Thymus (tissue), 14 donors: ENCODE measurements around the gene CRTC3. TPM values are rescaled to one million over a fixed set of nuclear protein-coding genes. Genes with fewer than 3 reads are reported as not detected.

ENCODE experiments used
- DNase-seq, 9 donors: peaks; one replicate each; pipeline ENCODE4 v3.0.0-alpha.2; 2013; ENCODE audit warnings: low spot score in 9 of 9, low read depth in 6 of 9, missing footprints in 1 of 9
- H3K27ac ChIP-seq, 2 donors: one replicate each; pipeline ENCODE4 v1.5.1; 2013; ENCODE audit warnings: control low read depth in 1 of 2, low read depth in 1 of 2, low read length in 1 of 2, mild to moderate bottlenecking in 1 of 2, moderate library complexity in 1 of 2
- H3K27me3 ChIP-seq, 2 donors: one replicate each; pipeline ENCODE4 v1.5.1; 2013; ENCODE audit warnings: low read length in 1 of 2; ENCODE audit not compliant: control insufficient read depth in 2 of 2, insufficient read depth in 1 of 2
- H3K36me3 ChIP-seq, 2 donors: one replicate each; pipeline ENCODE4 v1.5.1; 2013; ENCODE audit warnings: low read length in 1 of 2, mild to moderate bottlenecking in 1 of 2, moderate library complexity in 1 of 2; ENCODE audit not compliant: control insufficient read depth in 2 of 2, insufficient read depth in 2 of 2
- H3K4me1 ChIP-seq, 2 donors: one replicate each; pipeline ENCODE4 v1.5.1; 2013; ENCODE audit warnings: low read length in 2 of 2; ENCODE audit not compliant: control insufficient read depth in 2 of 2, insufficient read depth in 2 of 2
- H3K4me3 ChIP-seq, 2 donors: one replicate each; pipeline ENCODE4 v1.5.1; 2013; ENCODE audit warnings: low read length in 2 of 2, control low read depth in 1 of 2, mild to moderate bottlenecking in 1 of 2
- H3K9me3 ChIP-seq, 2 donors: one replicate each; pipeline ENCODE4 v1.5.1; 2013; ENCODE audit warnings: low read length in 1 of 2, mild to moderate bottlenecking in 1 of 2; ENCODE audit not compliant: control insufficient read depth in 2 of 2, insufficient read depth in 1 of 2
- WGBS: extraction: QIAGEN DNeasy Blood & Tissue Kit; methylation state at CpG from one replicate; pipeline ENCODE4 v1.1.7; 2013; 5-methylcytosine and 5-hydroxymethylcytosine counted together
- long read RNA-seq, 10 donors: transcript quantifications; one replicate each; lab custom pipeline, GENCODE V29; 2026
- polyA plus RNA-seq: library from polyadenylated mRNA; stranded (reverse); fragments of 200-250 nt; gene quantifications from one replicate; pipeline ENCODE4 v1.2.3, GENCODE V29; 2013
- total RNA-seq: library from RNA; stranded (reverse); fragments of 120-200 nt; gene quantifications from one replicate; pipeline ENCODE4 v1.2.4, GENCODE V29; 2013
- donor health status: healthy.

Gene CRTC3
- 5.8 TPM for total RNA-seq
- 17.9 TPM for polyA plus RNA-seq
- long read RNA-seq, donor 1 = 0 reads
- long read RNA-seq, donor 2 = 0 reads
- long read RNA-seq, donor 3 = 0 reads
- long read RNA-seq, donor 4, full-length matches to known transcripts = 1 of 1 reads
- long read RNA-seq, donor 4, partial matches to known transcripts = 0 of 1 reads
- long read RNA-seq, donor 4, other reads (novel, unspliced or antisense) = 0 of 1 reads
- long read RNA-seq, donor 5, full-length matches to known transcripts = 2 of 2 reads
- long read RNA-seq, donor 5, partial matches to known transcripts = 0 of 2 reads
- long read RNA-seq, donor 5, other reads (novel, unspliced or antisense) = 0 of 2 reads
- long read RNA-seq, donor 6, partial matches to known transcripts = 0 of 1 reads
- long read RNA-seq, donor 6, other reads (novel, unspliced or antisense) = 0 of 1 reads
- long read RNA-seq, donor 7, partial matches to known transcripts = 0 of 1 reads
- long read RNA-seq, donor 7, other reads (novel, unspliced or antisense) = 0 of 1 reads
- long read RNA-seq, donor 8, full-length matches to known transcripts = 1 of 1 reads
- long read RNA-seq, donor 8, partial matches to known transcripts = 0 of 1 reads
- long read RNA-seq, donor 8, other reads (novel, unspliced or antisense) = 0 of 1 reads
- long read RNA-seq, donor 9 = 0 reads
- long read RNA-seq, donor 10 = 0 reads

- no peaks in the 10 kb centered on the region for H3K36me3 ChIP-seq
- H3K9me3 ChIP-seq = no peaks in the 10 kb centered on the region
Measured at GRCh38 chr15:90529371-90530249, at the start of gene CRTC3. Gene CRTC3, plus strand, starts transcription at chr15:90529923. Its CDS starts 149 bp downstream, at chr15:90530072.

GRCh38 chr15:90481023-90481422 is 48.7 kb upstream of the CRTC3 start:
- Histone ChIP-seq H3K9me3 (no peaks in the 10 kb centered on the region), H3K4me3 (no peak overlapping the region), H3K4me1 (peaks cover 0 to 11% of the 10 kb centered on the region in 2 donors), H3K27ac (no peak overlapping the region), H3K27me3 (no peaks in the 10 kb centered on the region), H3K36me3 (peaks cover 64 to 90% of the 10 kb centered on the region in 2 donors)
- DNase-seq = peak in 5 of 9 donors; percentile 12 to 62 (median 26)
- 33% methylated on average over 3 of the region's 3 CpGs for WGBS

More at GRCh38 chr15:90529371-90530249, at the start of gene CRTC3:
- Histone ChIP-seq H3K4me3 (peak within 1 kb of the TSS; percentile 87 to 90), H3K4me1 (peaks cover 5 to 19% of the 10 kb centered on the region in 2 donors), H3K27ac (peak within 1 kb of the TSS; percentile 2 to 91), H3K27me3 (no peaks in the 10 kb centered on the region)
- 3% methylated on average over 103 of the region's 104 CpGs for WGBS
- DNase-seq = peak in 4 of 9 donors; percentile 47 to 70 (median 51)

GRCh38 chr15:90482124-90483011 is 47.4 kb upstream of the CRTC3 start:
- Histone ChIP-seq H3K36me3 (peaks cover 60 to 90% of the 10 kb centered on the region in 2 donors), H3K27me3 (no peaks in the 10 kb centered on the region), H3K4me1 (peaks cover 0 to 11% of the 10 kb centered on the region in 2 donors), H3K4me3 (no peak overlapping the region), H3K9me3 (no peaks in the 10 kb centered on the region), H3K27ac (no peak overlapping the region)
- 77% methylated on average over 7 of the region's 7 CpGs for WGBS
- peak in 6 of 9 donors; percentile 17 to 56 (median 35) for DNase-seq

GRCh38 chr15:90483012-90483307 is 46.8 kb upstream of the CRTC3 start:
- no peaks in the 10 kb centered on the region for H3K27me3 ChIP-seq
- H3K36me3 ChIP-seq = peaks cover 59 to 90% of the 10 kb centered on the region in 2 donors

GRCh38 chr15:90483637-90484036 is 46.1 kb upstream of the CRTC3 start:
- peaks cover 0 to 11% of the 10 kb centered on the region in 2 donors for H3K4me1 ChIP-seq
- H3K36me3 ChIP-seq = peaks cover 56 to 88% of the 10 kb centered on the region in 2 donors
- 99% methylated on average over 2 of the region's 2 CpGs for WGBS
- H3K9me3 ChIP-seq = no peaks in the 10 kb centered on the region
- H3K27me3 ChIP-seq = no peaks in the 10 kb centered on the region
- H3K27ac ChIP-seq = no peak overlapping the region
- H3K4me3 ChIP-seq = no peak overlapping the region
- no peak for DNase-seq

More at GRCh38 chr15:90483012-90483307, 46.8 kb upstream of the CRTC3 start:
- no peak for DNase-seq
- Histone ChIP-seq H3K4me1 (peaks cover 0 to 11% of the 10 kb centered on the region in 2 donors), H3K27ac (no peak overlapping the region), H3K9me3 (no peaks in the 10 kb centered on the region), H3K4me3 (no peak overlapping the region)
- 51% methylated on average over 1 of the region's 1 CpG for WGBS

- Histone ChIP-seq H3K4me1 (no peaks in the 10 kb centered on the region), H3K27ac (no peak overlapping the region), H3K4me3 (no peak overlapping the region), H3K27me3 (no peaks in the 10 kb centered on the region), H3K9me3 (no peaks in the 10 kb centered on the region), H3K36me3 (peaks cover 58 to 86% of the 10 kb centered on the region in 2 donors)
- 98% methylated on average over 8 of the region's 8 CpGs for WGBS
- no peak for DNase-seq
Measured at GRCh38 chr15:90487186-90487585, 42.5 kb upstream of the CRTC3 start.

- peaks cover 55 to 85% of the 10 kb centered on the region in 2 donors for H3K36me3 ChIP-seq
Measured at GRCh38 chr15:90489514-90489913, 40.2 kb upstream of the CRTC3 start.

GRCh38 chr15:90489944-90490343 is 39.8 kb upstream of the CRTC3 start:
- H3K27me3 ChIP-seq = no peaks in the 10 kb centered on the region

More at GRCh38 chr15:90489514-90489913, 40.2 kb upstream of the CRTC3 start:
- H3K27ac ChIP-seq = no peak overlapping the region
- DNase-seq = no peak
- WGBS = 97% methylated on average over 1 of the region's 1 CpG
- H3K4me1 ChIP-seq = no peaks in the 10 kb centered on the region
- H3K4me3 ChIP-seq = no peak overlapping the region
- no peaks in the 10 kb centered on the region for H3K9me3 ChIP-seq
- no peaks in the 10 kb centered on the region for H3K27me3 ChIP-seq

More at GRCh38 chr15:90489944-90490343, 39.8 kb upstream of the CRTC3 start:
- Histone ChIP-seq H3K36me3 (peaks cover 56 to 85% of the 10 kb centered on the region in 2 donors), H3K9me3 (no peaks in the 10 kb centered on the region), H3K4me3 (no peak overlapping the region), H3K4me1 (no peaks in the 10 kb centered on the region), H3K27ac (no peak overlapping the region)
- no peak for DNase-seq
- 99% methylated on average over 2 of the region's 2 CpGs for WGBS
